Activated CD4-positive, alpha-beta T cell treated with anti-CD3 and anti-CD28 coated beads for 36 hours (primary cell): Measurements from ENCODE around the gene CAVIN1. TPM values are rescaled to one million over a fixed set of nuclear protein-coding genes. Genes with fewer than 3 reads are reported as not detected.
"Not testable (repeated sequence)": the region's sequence is repeated elsewhere in the genome, so short reads cannot be mapped to it uniquely, and the experiment has no call there.

Experiments used
- ATAC-seq: fragments of 200-7000 bp; cut with Tn5 transposase; one replicate; pipeline ENCODE4 v1.10.0; 2021; ENCODE audit warnings: mild to moderate bottlenecking, moderate library complexity
- CTCF ChIA-PET: fragments of 350-600 bp; sonication (Branson Sonifier 250); formaldehyde crosslinking; loops from one replicate; lab custom pipeline; 2021; ENCODE audit warnings: antibody characterized with exemption; lab: Charles Lee
- POLR2A ChIA-PET: fragments of 350-600 bp; sonication (Branson Sonifier 250); formaldehyde crosslinking; loops from one replicate; lab custom pipeline; 2021; ENCODE audit warnings: antibody characterized with exemption, inconsistent platforms; lab: Charles Lee
- DNase-seq: peaks from one replicate; pipeline ENCODE4 v3.0.0-alpha.2; 2020
- H3K27ac Mint-ChIP-seq: one replicate; pipeline ENCODE4 v1.8.0; 2021; ENCODE audit warnings: mixed read lengths
- H3K27me3 Mint-ChIP-seq: one replicate; pipeline ENCODE4 v1.8.0; 2021; ENCODE audit warnings: mixed read lengths
- H3K36me3 Mint-ChIP-seq: one replicate; pipeline ENCODE4 v1.8.0; 2021; ENCODE audit warnings: low read depth, mixed read lengths
- H3K4me1 Mint-ChIP-seq: one replicate; pipeline ENCODE4 v1.8.0; 2021; ENCODE audit warnings: mixed read lengths
- H3K4me3 Mint-ChIP-seq: one replicate; pipeline ENCODE4 v1.8.0; 2021; ENCODE audit warnings: mild to moderate bottlenecking, moderate library complexity, mixed read lengths
- H3K9me3 Mint-ChIP-seq: one replicate; pipeline ENCODE4 v1.8.0; 2021; ENCODE audit warnings: low read depth, mixed read lengths
- intact Hi-C, 2 experiments: fragments of 100-400 bp; cut with DNase I in 1 of 2; cut with micrococcal nuclease in 1 of 2; formaldehyde crosslinking; loops; one replicate each; pipeline versions ENCODE4 v1.14.2 to v1.15.1; 2022 to 2024; cut with DNase I, micrococcal nuclease
- total RNA-seq, 2 experiments: library from RNA; stranded (reverse); gene quantifications; one replicate each; pipeline ENCODE4 v1.2.3, GENCODE V29; 2021

The CAVIN1 gene
- total RNA-seq, 2 experiments from 2014 or later = 4.2 to 4.4 TPM

DNA sequence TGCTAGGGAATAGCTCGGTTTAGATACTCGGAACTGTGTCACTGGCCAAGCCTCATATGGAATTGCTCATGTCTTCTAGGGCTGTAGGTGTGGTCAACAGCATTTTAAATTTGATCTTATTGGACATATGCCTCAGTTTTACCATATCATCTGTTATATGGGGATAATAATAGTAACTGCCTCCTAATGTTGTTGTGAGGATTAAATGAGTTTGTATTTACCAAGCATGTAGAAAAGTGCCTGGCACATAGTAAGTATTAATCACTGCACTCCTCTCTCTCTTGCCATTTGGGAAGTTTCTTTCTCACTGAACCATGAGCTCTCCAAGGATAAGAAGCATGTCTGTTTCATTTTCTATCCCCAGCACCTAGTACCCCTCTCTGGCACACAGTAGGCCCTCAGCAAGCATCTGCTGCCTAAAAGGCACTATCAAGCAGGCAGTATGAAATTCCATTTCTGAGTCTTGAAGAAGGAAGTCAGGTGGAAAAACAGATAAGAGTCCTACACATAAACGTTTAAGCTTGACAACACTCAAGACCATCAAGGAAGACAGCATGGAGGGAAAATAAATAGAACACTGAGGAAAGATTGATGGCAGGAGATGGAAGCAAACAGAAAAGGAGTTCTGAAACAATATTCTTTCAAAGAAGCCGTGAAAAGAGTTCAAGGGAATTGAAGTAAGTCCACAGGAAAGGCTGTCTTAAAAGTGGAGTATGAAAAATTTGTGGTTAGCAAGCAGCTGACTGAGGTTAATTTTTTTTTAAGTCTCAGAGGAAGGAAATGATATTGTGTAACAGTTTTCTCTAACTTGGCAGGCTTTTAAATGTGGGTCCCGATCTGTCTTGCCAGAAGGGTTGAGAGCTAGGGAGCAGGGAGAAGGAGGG lies 33.4 kb upstream of the CAVIN1 start:
- POLR2A ChIA-PET = interaction anchor here (0.6 kb wide), 1 partner anchor 116 kb away, joined by 3 read pairs; no protein-coding TSS in a partner anchor
- ATAC-seq = no peak
- intact Hi-C loops = no loop called here
- Mint-ChIP-seq H3K27ac (no peak overlapping the region), H3K36me3 (peaks cover 4% of the 10 kb centered on the region), H3K4me3 (peak overlapping the region; percentile 2), H3K4me1 (peaks cover 46% of the 10 kb centered on the region), H3K9me3 (no peaks in the 10 kb centered on the region), H3K27me3 (peaks cover 2% of the 10 kb centered on the region)
- DNase-seq = no peak
- CTCF ChIA-PET = interaction anchor here (0.6 to 1.5 kb wide), 3 partner anchors 28 to 74 kb away, joined by 3 read pairs; no protein-coding TSS in a partner anchor

DNA sequence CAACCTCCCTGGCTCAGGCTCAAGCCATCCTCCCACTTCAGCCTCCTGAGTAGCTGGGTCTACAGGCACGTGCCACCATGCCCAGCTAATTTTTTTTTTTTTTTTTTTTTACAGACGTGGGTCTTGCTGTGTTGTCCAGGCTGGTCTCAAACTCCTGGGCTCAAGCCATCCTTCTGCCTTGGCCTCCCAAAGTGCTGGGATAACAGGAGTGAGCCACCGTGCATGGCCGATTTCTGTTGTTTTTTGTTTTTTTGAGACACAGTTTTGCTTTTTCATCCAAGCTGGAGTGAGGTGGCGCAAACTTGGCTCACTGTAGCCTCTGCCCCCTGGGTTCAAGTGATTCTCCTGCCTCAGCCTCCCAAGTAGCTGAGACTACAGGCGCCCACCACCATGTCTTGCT lies 31.9 kb upstream of the CAVIN1 start:
- intact Hi-C loops, H3K4me3 Mint-ChIP-seq, H3K9me3 Mint-ChIP-seq, H3K36me3 Mint-ChIP-seq, ATAC-seq, H3K27me3 Mint-ChIP-seq, DNase-seq, H3K27ac Mint-ChIP-seq, POLR2A ChIA-PET: not testable (repeated sequence)
- peaks cover 34% of the 10 kb centered on the region for H3K4me1 Mint-ChIP-seq
- CTCF ChIA-PET = interaction anchor here (0.7 kb wide), 1 partner anchor 971 kb away, joined by 4 read pairs; no protein-coding TSS in a partner anchor

DNA sequence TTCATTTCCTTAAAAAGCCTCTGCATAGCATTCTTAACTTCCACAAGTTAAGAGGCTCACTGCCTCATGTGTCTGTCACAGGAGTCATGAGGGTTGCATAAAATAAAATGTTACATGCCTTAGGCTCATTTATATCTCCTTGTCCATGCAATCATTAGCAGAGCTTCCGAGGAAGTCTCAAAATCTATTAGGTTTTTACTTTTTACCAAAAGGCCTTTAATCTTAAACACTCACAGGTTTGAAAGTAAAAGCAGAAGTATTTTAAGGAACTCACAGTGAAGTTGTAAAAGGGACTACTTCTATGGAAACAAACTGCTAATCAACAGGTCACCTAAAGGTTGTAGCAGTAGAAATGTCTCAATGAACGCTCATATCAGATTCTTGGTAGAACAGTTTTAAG lies 30.4 kb upstream of the CAVIN1 start:
- CTCF ChIA-PET = interaction anchor here (0.6 to 0.8 kb wide), 2 partner anchors 242 to 446 kb away, joined by 3 to 4 read pairs; no protein-coding TSS in a partner anchor
- Mint-ChIP-seq H3K36me3 (no peaks in the 10 kb centered on the region), H3K4me1 (peaks cover 21% of the 10 kb centered on the region), H3K27me3 (peaks cover 2% of the 10 kb centered on the region), H3K9me3 (no peaks in the 10 kb centered on the region), H3K4me3 (no peak overlapping the region), H3K27ac (no peak overlapping the region)
- DNase-seq (no peak), ATAC-seq (no peak)
- intact Hi-C loops = no loop called here
- POLR2A ChIA-PET = no interaction called here

DNA sequence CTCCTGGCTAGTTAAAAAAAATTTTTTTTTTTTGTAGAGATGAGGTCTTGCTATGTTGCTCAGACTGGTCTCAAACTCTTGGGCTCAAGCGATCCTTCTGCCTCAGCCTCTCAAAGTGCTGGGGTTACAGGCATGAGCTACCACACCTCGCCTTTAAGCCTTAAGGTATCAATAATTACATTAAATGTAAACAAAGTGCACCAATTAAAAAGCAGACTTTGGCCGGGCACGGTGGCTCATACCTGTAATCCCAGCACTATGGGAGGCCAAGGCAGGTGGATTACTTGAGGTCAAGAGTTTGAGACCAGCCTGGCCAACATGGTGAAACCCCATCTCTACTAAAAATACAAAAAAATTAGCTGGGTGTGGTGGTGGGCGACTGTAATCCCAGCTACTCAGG lies 28.2 kb upstream of the CAVIN1 start:
- H3K27me3 Mint-ChIP-seq, DNase-seq, H3K27ac Mint-ChIP-seq, POLR2A ChIA-PET, H3K4me3 Mint-ChIP-seq, ATAC-seq, intact Hi-C loops, H3K36me3 Mint-ChIP-seq, H3K9me3 Mint-ChIP-seq: not testable (repeated sequence)
- CTCF ChIA-PET = interaction anchor here (2.7 kb wide), 1 partner anchor 11 kb away, joined by 9 read pairs; no protein-coding TSS in a partner anchor
- peaks cover 15% of the 10 kb centered on the region for H3K4me1 Mint-ChIP-seq

DNA sequence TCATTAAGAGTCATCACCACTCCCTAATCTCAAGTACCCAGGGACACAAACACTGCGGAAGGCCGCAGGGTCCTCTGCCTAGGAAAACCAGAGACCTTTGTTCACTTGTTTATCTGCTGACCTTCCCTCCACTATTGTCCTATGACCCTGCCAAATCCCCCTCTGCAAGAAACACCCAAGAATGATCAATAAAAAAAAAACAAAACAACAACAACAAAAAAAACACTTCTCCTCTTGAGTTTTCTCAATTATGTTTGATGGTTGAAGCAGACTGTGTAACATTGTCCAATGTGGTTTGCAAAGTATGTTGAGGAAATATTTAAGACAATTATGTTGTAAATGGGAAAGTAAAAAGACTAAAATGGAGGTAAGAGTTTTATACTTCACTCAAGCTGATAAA lies 26.8 kb upstream of the CAVIN1 start:
- H3K27ac Mint-ChIP-seq, DNase-seq, POLR2A ChIA-PET, H3K4me3 Mint-ChIP-seq, intact Hi-C loops, H3K36me3 Mint-ChIP-seq, ATAC-seq, H3K9me3 Mint-ChIP-seq, H3K27me3 Mint-ChIP-seq: not testable (repeated sequence)
- CTCF ChIA-PET = interaction anchor here (0.8 to 2.7 kb wide), 2 partner anchors 9 to 77 kb away, joined by 5 to 9 read pairs; no protein-coding TSS in a partner anchor
- peaks cover 13% of the 10 kb centered on the region for H3K4me1 Mint-ChIP-seq

DNA sequence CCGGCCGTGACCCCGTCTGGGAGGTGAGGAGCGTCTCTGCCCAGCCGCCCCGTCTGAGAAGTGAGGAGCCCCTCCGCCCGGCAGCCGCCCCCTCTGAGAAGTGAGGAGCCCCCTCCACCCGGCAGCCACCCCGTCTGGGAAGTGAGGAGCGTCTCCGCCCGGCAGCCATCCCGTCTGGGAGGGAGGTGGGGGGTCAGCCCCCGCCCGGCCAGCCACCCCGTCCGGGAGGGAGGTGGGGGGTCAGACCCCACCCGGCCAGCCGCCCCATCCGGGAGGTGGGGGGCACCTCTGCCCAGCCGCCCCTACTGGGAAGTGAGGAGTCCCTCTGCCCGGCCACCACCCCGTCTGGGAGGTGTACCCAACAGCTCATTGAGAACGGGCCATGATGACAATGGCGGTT lies 26.1 kb upstream of the CAVIN1 start:
- H3K27me3 Mint-ChIP-seq, POLR2A ChIA-PET, DNase-seq, H3K4me3 Mint-ChIP-seq, ATAC-seq, H3K27ac Mint-ChIP-seq, H3K36me3 Mint-ChIP-seq, CTCF ChIA-PET, H3K9me3 Mint-ChIP-seq, intact Hi-C loops: not testable (repeated sequence)
- H3K4me1 Mint-ChIP-seq = peaks cover 13% of the 10 kb centered on the region

DNA sequence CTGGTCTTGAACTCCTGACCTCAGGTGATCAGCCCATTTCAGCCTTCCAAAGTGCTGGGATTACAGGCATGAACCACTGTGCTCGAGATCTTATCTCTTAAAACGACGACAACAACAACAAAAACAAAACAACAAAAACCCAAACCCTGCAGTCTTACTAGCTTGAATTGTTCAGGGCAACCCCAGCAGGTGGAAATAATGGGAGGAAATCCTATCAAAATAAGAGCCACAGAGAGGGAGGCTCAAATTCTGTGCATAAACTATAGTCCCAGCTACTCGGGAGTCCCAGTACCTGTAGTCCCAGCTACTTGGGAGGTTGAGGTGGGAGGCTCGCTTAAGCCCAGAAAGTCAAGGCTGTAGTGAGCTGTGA lies 19.1 kb upstream of the CAVIN1 start:
- Mint-ChIP-seq H3K9me3 (no peaks in the 10 kb centered on the region), H3K27ac (peak overlapping the region; percentile 34), H3K4me3 (no peak overlapping the region), H3K4me1 (peaks cover 18% of the 10 kb centered on the region), H3K27me3 (no peaks in the 10 kb centered on the region), H3K36me3 (no peaks in the 10 kb centered on the region)
- DNase-seq (no peak), ATAC-seq (no peak)
- intact Hi-C loops = no loop called here
- CTCF ChIA-PET = interaction anchor here (0.7 to 3.3 kb wide), 7 partner anchors 10 to 1416 kb away, joined by 3 to 15 read pairs (median 4); no protein-coding TSS in a partner anchor
- POLR2A ChIA-PET = interaction anchor here (0.7 to 0.8 kb wide), 2 partner anchors 18 to 124 kb away, joined by 3 to 5 read pairs; no protein-coding TSS in a partner anchor

DNA sequence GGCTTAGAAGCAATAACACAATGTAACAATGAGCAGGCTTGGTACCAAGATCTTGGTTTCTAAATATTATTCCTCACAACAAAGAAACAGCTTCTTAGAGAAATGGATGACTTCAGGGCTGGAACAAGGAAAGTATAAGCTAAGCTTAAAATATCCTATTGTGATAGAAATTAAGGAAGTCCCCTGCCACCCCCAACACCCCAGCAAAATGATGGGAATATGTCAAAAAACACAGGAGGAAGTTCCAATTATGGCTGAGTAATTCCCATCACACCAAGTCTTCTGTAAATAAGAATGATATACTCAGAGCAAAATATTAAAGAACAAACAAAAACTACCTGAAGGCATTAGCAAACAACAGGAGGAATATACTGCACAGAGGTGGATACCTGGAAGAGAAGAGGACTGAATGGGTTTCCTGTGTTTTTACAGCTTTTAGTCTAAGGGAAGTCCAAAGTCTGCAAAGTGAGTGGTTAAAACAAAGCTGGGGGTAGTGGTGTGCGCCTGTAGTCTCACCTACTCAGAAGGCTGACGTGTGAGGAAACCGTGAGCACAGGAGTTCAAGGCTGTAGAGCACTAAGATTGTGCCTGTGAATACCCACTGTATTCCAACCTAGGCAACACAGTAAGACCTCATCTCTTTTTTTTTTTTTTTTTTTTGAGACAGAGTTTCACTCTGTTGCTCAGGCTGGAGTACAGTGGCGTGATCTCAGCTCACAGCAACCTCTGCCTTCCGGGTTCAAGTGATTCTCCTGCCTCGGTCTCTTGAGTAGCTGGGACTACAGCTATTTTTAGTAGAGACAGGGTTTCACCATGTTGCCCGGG lies 18.5 kb upstream of the CAVIN1 start:
- Mint-ChIP-seq H3K27ac (peak overlapping the region; percentile 34), H3K4me3 (no peak overlapping the region), H3K36me3 (no peaks in the 10 kb centered on the region), H3K4me1 (peaks cover 13% of the 10 kb centered on the region), H3K9me3 (no peaks in the 10 kb centered on the region), H3K27me3 (no peaks in the 10 kb centered on the region)
- ChIA-PET CTCF (interaction anchor here (0.6 to 3.3 kb wide), 15 partner anchors 9 to 1416 kb away, joined by 3 to 18 read pairs (median 4); no protein-coding TSS in a partner anchor), POLR2A (interaction anchor here (0.6 to 0.8 kb wide), 3 partner anchors 8 to 123 kb away, joined by 3 to 5 read pairs (median 3); no protein-coding TSS in a partner anchor)
- intact Hi-C loops = no loop called here
- DNase-seq (peak; percentile 26), ATAC-seq (peak; percentile 70)

DNA sequence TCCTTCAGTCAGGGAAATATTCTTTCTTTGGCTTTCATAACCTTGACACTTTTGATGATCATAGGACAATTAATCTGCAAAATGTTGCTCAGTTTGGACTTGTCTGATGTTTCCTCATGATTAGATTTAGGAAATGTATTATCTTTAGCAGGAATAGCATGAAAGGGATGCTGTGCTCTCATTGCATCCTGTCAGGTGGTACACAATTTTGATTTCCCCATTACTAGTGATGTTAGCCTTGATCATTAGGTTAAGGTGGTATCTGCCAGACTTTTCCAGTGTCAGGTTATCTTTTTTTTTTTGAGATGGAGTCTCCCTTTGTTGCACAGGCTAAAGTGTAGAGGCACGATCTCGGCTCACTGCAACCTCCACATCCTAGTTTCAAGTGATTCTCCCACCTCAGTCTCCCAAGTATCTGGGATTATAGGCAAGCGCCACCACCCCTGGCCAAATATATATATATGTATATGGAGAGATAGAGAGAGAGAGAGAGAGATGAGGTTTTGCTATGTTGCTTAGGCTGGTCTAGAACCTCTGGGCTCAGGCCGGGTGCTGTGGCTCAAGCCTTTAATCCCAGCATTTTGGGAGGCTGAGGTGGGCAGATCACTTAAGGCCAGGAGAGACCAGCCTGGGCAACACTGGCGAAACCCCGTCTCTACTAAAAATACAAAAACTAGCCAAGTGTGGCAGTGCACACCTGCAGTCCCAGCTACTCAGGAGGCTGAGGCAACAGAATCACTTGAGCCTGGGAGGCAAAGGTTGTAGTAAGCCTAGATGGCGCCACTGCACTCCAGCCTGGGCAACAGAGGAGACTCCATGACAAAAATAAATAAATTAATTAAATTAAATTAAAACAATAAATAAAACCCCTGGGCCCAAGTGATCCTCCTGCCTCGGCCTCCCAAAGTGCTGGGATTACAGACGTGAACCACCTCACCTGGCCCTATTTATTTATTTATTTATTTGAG lies 15.8 kb upstream of the CAVIN1 start:
- ChIA-PET POLR2A (no interaction called here), CTCF (interaction anchor here (0.6 to 3.3 kb wide), 9 partner anchors 8 to 242 kb away, joined by 3 to 18 read pairs (median 4); no protein-coding TSS in a partner anchor)
- H3K27me3 Mint-ChIP-seq = peaks cover 2% of the 10 kb centered on the region
- H3K4me1 Mint-ChIP-seq = peaks cover 8% of the 10 kb centered on the region
- no peak overlapping the region for H3K4me3 Mint-ChIP-seq
- no peak overlapping the region for H3K27ac Mint-ChIP-seq
- H3K9me3 Mint-ChIP-seq = no peaks in the 10 kb centered on the region
- DNase-seq (peak; percentile 70), ATAC-seq (peak; percentile 61)
- H3K36me3 Mint-ChIP-seq = no peaks in the 10 kb centered on the region
- intact Hi-C loops = loop anchor here (1.0 to 2.0 kb wide), 2 partner anchors 78 kb away; no protein-coding TSS in a partner anchor

DNA sequence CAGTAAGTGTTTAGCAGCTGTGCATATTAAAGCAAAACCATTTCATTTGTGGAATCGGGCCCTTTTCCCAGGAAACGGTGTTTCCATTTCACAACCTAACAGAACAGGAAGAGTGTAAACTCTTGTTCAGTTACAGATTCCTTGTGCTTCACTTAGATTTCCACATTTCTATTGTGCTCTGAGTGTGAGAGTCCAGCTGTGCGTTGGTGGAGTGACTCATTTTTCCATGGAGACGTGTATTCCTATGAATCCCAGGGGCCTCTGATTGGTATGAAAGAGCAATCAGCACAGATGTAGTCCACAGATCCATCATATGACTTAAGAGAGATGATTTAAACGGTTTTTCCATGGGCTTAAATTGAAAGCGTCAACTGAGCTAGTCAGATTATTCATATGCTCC lies 13.3 kb upstream of the CAVIN1 start:
- no peak for ATAC-seq
- intact Hi-C loops = no loop called here

More for the DNA sequence above, 13.3 kb upstream of the CAVIN1 start:
- Mint-ChIP-seq H3K4me1 (peaks cover 1% of the 10 kb centered on the region), H3K27ac (no peak overlapping the region), H3K4me3 (no peak overlapping the region), H3K36me3 (no peaks in the 10 kb centered on the region), H3K27me3 (peaks cover 5% of the 10 kb centered on the region), H3K9me3 (no peaks in the 10 kb centered on the region)
- ChIA-PET POLR2A (no interaction called here), CTCF (interaction anchor here (0.6 to 1.5 kb wide), 3 partner anchors 8 to 261 kb away, joined by 3 read pairs; no protein-coding TSS in a partner anchor)
- no peak for DNase-seq
